HEK293T (cell line): ENCODE data around the gene FNDC5.

Experiments
- BHLHE40 ChIP-seq: fragments of 450-650 bp; IDR thresholded peaks from 2 replicates; pipeline ENCODE4 v1.6.1; 2016; ENCODE audit warnings: mild to moderate bottlenecking, moderate library complexity, borderline replicate concordance
- LEF1 ChIP-seq: fragments of 450-650 bp; IDR thresholded peaks from 2 replicates; pipeline ENCODE4 v1.6.1; 2017; ENCODE audit warnings: mild to moderate bottlenecking, borderline replicate concordance
- PKNOX1 ChIP-seq: fragments of 450-650 bp; IDR thresholded peaks from 2 replicates; pipeline ENCODE4 v1.6.1; 2016

- no peak for TF ChIP-seq PKNOX1
- no peak for TF ChIP-seq BHLHE40
- TF ChIP-seq LEF1 = no peak
Observed at GRCh38 chr1:32907435-32907834, 36.7 kb upstream of the FNDC5 start.
